PC-9 (cell line): ENCODE data around the gene GTF2I. TPM values are rescaled to one million over a fixed set of nuclear protein-coding genes. Genes with fewer than 3 reads are reported as not detected.
A peak's percentile ranks its signal among the peaks of the same experiment; 100 is the strongest.

Experiments
- Bru-seq: library from RNA; stranded (reverse); fragments of 400-500 nt; gene quantifications from one replicate; lab custom pipeline; 2021; lab: Mats Ljungman, UMichigan
- BruChase-seq, 2 experiments: library from RNA; stranded (reverse); fragments of 400-500 nt; gene quantifications; one replicate each; lab custom pipeline; 2021; lab: Mats Ljungman, UMichigan
- BruUV-seq: library from RNA; stranded (reverse); fragments of 400-500 nt; replicated peaks from 2 replicates; lab custom pipeline; 2021; lab: Mats Ljungman, UMichigan
- CTCF ChIA-PET: fragments of 300-600 bp; sonication (Branson Sonifier 250); formaldehyde crosslinking; loops from one replicate; lab custom pipeline; 2022; ENCODE audit warnings: antibody characterized with exemption; lab: Charles Lee
- POLR2A ChIA-PET: fragments of 300-600 bp; sonication (Branson Sonifier 250); formaldehyde crosslinking; loops from one replicate; lab custom pipeline; 2022; ENCODE audit warnings: antibody characterized with exemption; ENCODE audit not compliant: unreplicated experiment; lab: Charles Lee
- DNase-seq, 2 experiments: peaks; one replicate each; pipeline versions ENCODE4 v3.0.0 to v3.0.0-alpha.2; 2015 to 2022; ENCODE audit warnings: mixed read lengths in 1 of 2
- H2AFZ ChIP-seq: fragments of 200-600 bp; sonication (generic); 2 replicates; pipeline ENCODE4 v1.8.1; 2017; ENCODE audit warnings: antibody characterized with exemption
- H3F3A ChIP-seq: fragments of 200-600 bp; sonication (generic); 2 replicates; pipeline ENCODE4 v1.8.1; 2017; ENCODE audit warnings: antibody characterized with exemption, mild to moderate bottlenecking, low read depth; ENCODE audit not compliant: insufficient read depth
- H3K27ac ChIP-seq: fragments of 200-600 bp; sonication (generic); 2 replicates; pipeline ENCODE4 v1.6.1; 2016; ENCODE audit warnings: mixed run types
- H3K27me3 ChIP-seq: fragments of 200-600 bp; sonication (generic); 2 replicates; pipeline ENCODE4 v1.6.1; 2016; ENCODE audit warnings: low read depth, mixed run types; ENCODE audit not compliant: insufficient read depth
- H3K36me3 ChIP-seq: fragments of 200-600 bp; sonication (generic); 2 replicates; pipeline ENCODE4 v1.6.1; 2016; ENCODE audit warnings: low read depth, mixed run types
- H3K4me1 ChIP-seq: fragments of 200-600 bp; sonication (generic); replicated peaks from 2 replicates; pipeline ENCODE4 v1.6.1; 2016; ENCODE audit warnings: mixed run types; ENCODE audit not compliant: insufficient read depth
- H3K4me2 ChIP-seq: fragments of 200-600 bp; sonication (generic); 2 replicates; pipeline ENCODE4 v1.6.1; 2017; ENCODE audit warnings: mixed run types
- H3K4me3 ChIP-seq: fragments of 200-600 bp; sonication (generic); 2 replicates; pipeline ENCODE4 v1.6.1; 2016; ENCODE audit warnings: mixed run types
- H3K79me2 ChIP-seq: fragments of 200-600 bp; sonication (generic); 2 replicates; pipeline ENCODE4 v1.6.1; 2017; ENCODE audit warnings: low read depth, mixed run types
- H3K9me2 ChIP-seq: fragments of 200-600 bp; sonication (generic); 2 replicates; pipeline ENCODE4 v1.8.1; 2017; ENCODE audit warnings: mild to moderate bottlenecking; ENCODE audit not compliant: insufficient read depth
- H3K9me3 ChIP-seq: fragments of 200-600 bp; sonication (generic); 2 replicates; pipeline ENCODE4 v1.8.1; 2016; ENCODE audit warnings: low read depth; ENCODE audit not compliant: insufficient read depth
- H4K20me1 ChIP-seq: fragments of 200-600 bp; sonication (generic); 2 replicates; pipeline ENCODE4 v1.8.1; 2017; ENCODE audit not compliant: insufficient read depth
- EZH2 ChIP-seq: fragments of 200-600 bp; sonication (generic); IDR thresholded peaks from 2 replicates; pipeline ENCODE4 v1.8.0; 2017; ENCODE audit warnings: antibody characterized with exemption, low read depth
- intact Hi-C: fragments of 100-400 bp; cut with micrococcal nuclease; formaldehyde crosslinking; loops from one replicate; pipeline ENCODE4 v1.10.0; 2022; ENCODE audit not compliant: unreplicated experiment
- long read RNA-seq: library from polyadenylated mRNA; stranded (forward); transcript quantifications from one replicate; pipeline ENCODE4 v2.0.0, GENCODE V29; 2022
- total RNA-seq: library from RNA; stranded (reverse); gene quantifications from 2 replicates; pipeline ENCODE4 v1.2.3, GENCODE V29; 2021
- TF ChIP-seq, protein P1 (sequence below): fragments of 200-600 bp; sonication (generic); conservative IDR thresholded peaks from 2 replicates; pipeline ENCODE4 v1.6.1; 2017; ENCODE audit warnings: mixed run types, antibody characterized with exemption, mild to moderate bottlenecking, moderate library complexity

Gene GTF2I
- 364 and 374 TPM in 2 replicates for total RNA-seq
- percentile 96 among the genes with signal in this experiment for Bru-seq, nascent RNA
- percentile 93 among the genes with signal in this experiment for BruChase-seq, experiment 1, labeled RNA remaining after a 2-hour chase
- percentile 91 among the genes with signal in this experiment for BruChase-seq, experiment 2, labeled RNA remaining after a 6-hour chase
- long read RNA-seq, full-length matches to known transcripts: 179 of 292 reads
- long read RNA-seq, partial matches to known transcripts: 72 of 292 reads
- long read RNA-seq, other reads (novel, unspliced or antisense): 41 of 292 reads

DNA sequence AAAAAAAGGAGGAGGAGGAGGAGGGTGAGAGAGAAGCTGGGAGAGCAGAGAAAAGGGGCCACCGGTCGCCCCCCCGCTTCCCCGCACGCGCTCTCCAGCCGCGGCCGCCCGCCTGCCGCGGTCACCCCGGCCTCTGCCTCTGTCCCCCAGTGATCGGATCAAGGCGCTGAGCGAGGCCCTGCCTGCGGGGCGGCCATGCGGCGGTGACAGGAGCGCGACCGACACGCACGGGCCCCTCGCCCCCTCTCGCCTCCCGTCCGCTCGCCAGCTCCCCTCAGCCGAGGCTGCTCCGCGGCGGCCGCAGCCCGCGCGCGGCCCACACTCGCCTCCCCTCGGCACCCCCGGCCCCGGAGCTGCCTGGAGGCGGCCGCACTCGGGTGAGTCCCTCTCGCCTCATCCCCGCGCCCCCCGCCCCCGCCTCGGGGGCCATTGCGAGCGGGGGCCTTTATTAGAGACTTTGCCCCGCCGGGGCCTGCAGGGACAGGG is at the start of gene GTF2I:
Gene GTF2I (plus strand): TSS at position 27 of the 486 bp plus-strand sequence. CDS start 31,411 bp downstream, outside the sequence.
- Histone ChIP-seq H3K4me1 (peaks cover 55% of the 10 kb centered on the region), H3K36me3 (no peaks in the 10 kb centered on the region), H3K27me3 (no peaks in the 10 kb centered on the region), H3K9me2 (no peaks in the 10 kb centered on the region), H3K4me2 (peak within 1 kb of the TSS; percentile 100), H2AFZ (peak within 1 kb of the TSS; percentile 88), H3K79me2 (peaks cover 43% of the 10 kb centered on the region), H3K9me3 (no peaks in the 10 kb centered on the region), H3K4me3 (peak within 1 kb of the TSS; percentile 98), H4K20me1 (peaks cover 38% of the 10 kb centered on the region), H3K27ac (peak within 1 kb of the TSS; percentile 88), H3F3A (peaks cover 41% of the 10 kb centered on the region)
- no peak for DNase-seq
- intact Hi-C loops: loop anchor here (1.0 to 2.0 kb wide), 4 partner anchors 22 to 241 kb away; no protein-coding TSS in a partner anchor
- BruUV-seq: no TSS peak
- CTCF ChIA-PET: interaction anchor here (0.6 kb wide), 1 partner anchor 71 kb away, joined by 4 read pairs; no protein-coding TSS in a partner anchor
- POLR2A ChIA-PET: interaction anchor here (0.6 to 0.8 kb wide), 7 partner anchors 22 to 195 kb away, joined by 4 to 45 read pairs (median 19); no protein-coding TSS in a partner anchor
- no peak for TF ChIP-seq EZH2
- TF ChIP-seq, protein P1, sequence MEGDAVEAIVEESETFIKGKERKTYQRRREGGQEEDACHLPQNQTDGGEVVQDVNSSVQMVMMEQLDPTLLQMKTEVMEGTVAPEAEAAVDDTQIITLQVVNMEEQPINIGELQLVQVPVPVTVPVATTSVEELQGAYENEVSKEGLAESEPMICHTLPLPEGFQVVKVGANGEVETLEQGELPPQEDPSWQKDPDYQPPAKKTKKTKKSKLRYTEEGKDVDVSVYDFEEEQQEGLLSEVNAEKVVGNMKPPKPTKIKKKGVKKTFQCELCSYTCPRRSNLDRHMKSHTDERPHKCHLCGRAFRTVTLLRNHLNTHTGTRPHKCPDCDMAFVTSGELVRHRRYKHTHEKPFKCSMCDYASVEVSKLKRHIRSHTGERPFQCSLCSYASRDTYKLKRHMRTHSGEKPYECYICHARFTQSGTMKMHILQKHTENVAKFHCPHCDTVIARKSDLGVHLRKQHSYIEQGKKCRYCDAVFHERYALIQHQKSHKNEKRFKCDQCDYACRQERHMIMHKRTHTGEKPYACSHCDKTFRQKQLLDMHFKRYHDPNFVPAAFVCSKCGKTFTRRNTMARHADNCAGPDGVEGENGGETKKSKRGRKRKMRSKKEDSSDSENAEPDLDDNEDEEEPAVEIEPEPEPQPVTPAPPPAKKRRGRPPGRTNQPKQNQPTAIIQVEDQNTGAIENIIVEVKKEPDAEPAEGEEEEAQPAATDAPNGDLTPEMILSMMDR: 0 out of 2 replicates have a peak, but pooled peaks have one; percentile 1

DNA sequence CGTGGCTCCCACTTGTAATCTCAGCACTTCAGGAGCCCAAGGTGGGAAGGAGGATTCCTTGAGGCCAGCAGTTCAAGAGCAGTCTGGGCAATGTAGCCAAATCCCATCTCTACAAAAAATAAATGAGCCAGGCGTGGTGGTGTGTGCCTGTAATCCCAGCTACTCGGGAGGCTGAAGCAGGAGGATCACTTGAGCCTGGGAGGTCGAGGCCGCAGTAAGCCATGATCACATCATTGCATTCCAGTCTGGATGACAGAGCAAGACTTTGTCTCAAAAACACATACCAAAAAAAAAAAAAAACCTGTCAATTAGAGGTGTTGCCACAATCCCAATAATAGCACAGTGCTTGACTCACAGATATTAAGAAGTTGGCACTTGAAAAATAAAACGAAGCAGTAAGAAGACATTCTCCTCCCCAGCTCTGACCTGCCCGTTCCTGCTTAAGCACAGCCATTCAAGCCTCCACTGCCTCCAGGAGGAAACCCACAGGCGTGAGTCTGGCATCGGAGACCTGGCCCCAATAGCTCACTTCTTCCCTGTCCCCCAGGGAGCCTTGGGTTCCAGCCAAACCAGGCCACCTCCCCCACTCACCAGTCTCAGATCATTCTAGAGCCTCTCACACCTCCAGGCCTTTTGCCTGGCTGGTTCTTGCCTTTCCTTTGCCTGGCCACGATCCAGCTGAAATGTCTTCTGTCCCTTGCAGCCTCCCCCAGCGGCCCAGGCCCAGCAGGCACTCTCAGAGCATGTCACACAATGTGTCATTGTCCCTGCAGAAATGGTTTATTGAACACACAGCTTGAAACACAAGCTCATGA is 45.3 kb upstream of the GTF2I start:
- Histone ChIP-seq H3K79me2 (no peaks in the 10 kb centered on the region), H3K4me3 (no peak overlapping the region), H3K4me1 (peaks cover 32% of the 10 kb centered on the region), H3K36me3 (no peaks in the 10 kb centered on the region), H3K9me2 (no peaks in the 10 kb centered on the region), H3K27ac (peak overlapping the region; percentile 63), H3K9me3 (no peaks in the 10 kb centered on the region), H3F3A (peaks cover 34% of the 10 kb centered on the region), H3K4me2 (peak overlapping the region; percentile 50), H3K27me3 (no peaks in the 10 kb centered on the region), H4K20me1 (no peaks in the 10 kb centered on the region), H2AFZ (no peak overlapping the region)
- intact Hi-C loops: loop anchor here (1.0 to 2.0 kb wide), 2 partner anchors 23 to 30 kb away; no protein-coding TSS in a partner anchor
- ChIA-PET POLR2A (interaction anchor here (0.5 to 1.0 kb wide), 4 partner anchors 19 to 234 kb away, joined by 3 to 22 read pairs (median 4); no protein-coding TSS in a partner anchor), CTCF (interaction anchor here (1.0 kb wide), 2 partner anchors 13 to 45 kb away, joined by 3 to 15 read pairs; no protein-coding TSS in a partner anchor)
- DNase-seq: peak; percentile 74 to 83
- no peak for TF ChIP-seq EZH2
- TF ChIP-seq, protein P1: no peak
- BruUV-seq: no TSS peak
